Jurkat, Clone E6-1 (cell line): ENCODE data around the gene LSG1.
"Not testable (repeated sequence)": the region's sequence is repeated elsewhere in the genome, so short reads cannot be mapped to it uniquely, and the experiment has no call there.

ENCODE experiments used
- DNase-seq: peaks from one replicate; pipeline ENCODE4 v3.0.0-alpha.2; 2011; ENCODE audit warnings: low read depth, low spot score
- H3K4me3 ChIP-seq: 2 replicates; pipeline ENCODE4 v1.5.1; 2011; ENCODE audit warnings: mild to moderate bottlenecking, low read length, control low read depth, moderate library complexity

The LSG1 gene

GRCh38 chr3:194661946-194662345 is 10.0 kb downstream of the LSG1 start:
- DNase-seq: no peak
- H3K4me3 ChIP-seq: no peak overlapping the region

GRCh38 chr3:194661374-194661773 is 10.6 kb downstream of the LSG1 start:
- no peak overlapping the region for H3K4me3 ChIP-seq
- peak; percentile 71 for DNase-seq

- no peak overlapping the region for H3K4me3 ChIP-seq
- no peak for DNase-seq
Measured at GRCh38 chr3:194659778-194660177, 12.2 kb downstream of the LSG1 start.

- DNase-seq: no peak
- no peak overlapping the region for H3K4me3 ChIP-seq
Measured at GRCh38 chr3:194658477-194659242, 13.3 kb downstream of the LSG1 start.

- DNase-seq: no peak
- H3K4me3 ChIP-seq: no peak overlapping the region
Measured at GRCh38 chr3:194657439-194657838, 14.6 kb downstream of the LSG1 start.

- DNase-seq: no peak
- no peak overlapping the region for H3K4me3 ChIP-seq
Measured at GRCh38 chr3:194654443-194654842, 17.5 kb downstream of the LSG1 start.

- DNase-seq: no peak
- H3K4me3 ChIP-seq: no peak overlapping the region
Measured at GRCh38 chr3:194647747-194648146, 24.2 kb downstream of the LSG1 start.

- no peak for DNase-seq
Measured at GRCh38 chr3:194642769-194643168, 29.2 kb downstream of the LSG1 start.

GRCh38 chr3:194640829-194641228 is 31.2 kb downstream of the LSG1 start:
- no peak overlapping the region for H3K4me3 ChIP-seq
- DNase-seq: peak; percentile 78

More at GRCh38 chr3:194642769-194643168, 29.2 kb downstream of the LSG1 start:
- no peak overlapping the region for H3K4me3 ChIP-seq

GRCh38 chr3:194638991-194639605 is 32.9 kb downstream of the LSG1 start:
- no peak for DNase-seq
- no peak overlapping the region for H3K4me3 ChIP-seq

GRCh38 chr3:194637541-194638400 is 34.2 kb downstream of the LSG1 start:
- H3K4me3 ChIP-seq: no peak overlapping the region
- no peak for DNase-seq

GRCh38 chr3:194637066-194637465 is 34.9 kb downstream of the LSG1 start:
- H3K4me3 ChIP-seq: no peak overlapping the region
- no peak for DNase-seq

GRCh38 chr3:194633349-194634004 is 38.5 kb downstream of the LSG1 start, which contains the start of gene TMEM44:
Gene TMEM44, minus strand, starts transcription at chr3:194633419. Its CDS starts 204 bp downstream, at chr3:194633215.
- DNase-seq: peak; percentile 66
- H3K4me3 ChIP-seq: peak within 1 kb of the TSS; percentile 69

- DNase-seq: no peak
- H3K4me3 ChIP-seq: peak overlapping the region; percentile 69
Measured at GRCh38 chr3:194632809-194633348, 39.1 kb downstream of the LSG1 start.

- H3K4me3 ChIP-seq: peak overlapping the region; percentile 69
- DNase-seq: no peak
Measured at GRCh38 chr3:194632226-194632808, 39.7 kb downstream of the LSG1 start.

GRCh38 chr3:194631696-194632095 is 40.3 kb downstream of the LSG1 start:
- DNase-seq: no peak
- no peak overlapping the region for H3K4me3 ChIP-seq

GRCh38 chr3:194630681-194631080 is 41.3 kb downstream of the LSG1 start:
- not testable (repeated sequence) for DNase-seq, H3K4me3 ChIP-seq

- DNase-seq: no peak
- no peak overlapping the region for H3K4me3 ChIP-seq
Measured at GRCh38 chr3:194624956-194625355, 47.0 kb downstream of the LSG1 start.
